ENCODE data around the gene MPC1L.

DNA sequence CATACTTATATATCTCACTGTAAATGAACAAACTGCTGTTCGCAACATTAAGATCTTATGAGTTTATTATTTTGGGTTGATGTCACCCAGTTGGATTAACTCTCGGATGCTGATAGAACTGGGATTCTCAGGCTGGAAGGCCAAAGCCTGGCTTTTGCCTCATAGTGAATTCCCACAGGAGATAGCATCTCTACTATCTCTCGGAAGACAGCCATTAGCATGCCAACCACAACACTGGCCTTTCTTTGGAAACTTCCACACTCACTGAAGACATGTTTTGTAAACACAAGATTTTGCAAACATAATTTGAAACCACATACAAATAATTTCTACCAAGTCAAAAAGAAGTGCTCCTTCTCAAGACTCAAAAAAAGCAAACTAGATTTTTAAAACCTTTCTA lies 46.9 kb upstream of the MPC1L start:
- TF ChIP-seq POLR2A (IDR thresholded peaks at IDR 0.05): no peak
- TF ChIP-seq, protein P1, sequence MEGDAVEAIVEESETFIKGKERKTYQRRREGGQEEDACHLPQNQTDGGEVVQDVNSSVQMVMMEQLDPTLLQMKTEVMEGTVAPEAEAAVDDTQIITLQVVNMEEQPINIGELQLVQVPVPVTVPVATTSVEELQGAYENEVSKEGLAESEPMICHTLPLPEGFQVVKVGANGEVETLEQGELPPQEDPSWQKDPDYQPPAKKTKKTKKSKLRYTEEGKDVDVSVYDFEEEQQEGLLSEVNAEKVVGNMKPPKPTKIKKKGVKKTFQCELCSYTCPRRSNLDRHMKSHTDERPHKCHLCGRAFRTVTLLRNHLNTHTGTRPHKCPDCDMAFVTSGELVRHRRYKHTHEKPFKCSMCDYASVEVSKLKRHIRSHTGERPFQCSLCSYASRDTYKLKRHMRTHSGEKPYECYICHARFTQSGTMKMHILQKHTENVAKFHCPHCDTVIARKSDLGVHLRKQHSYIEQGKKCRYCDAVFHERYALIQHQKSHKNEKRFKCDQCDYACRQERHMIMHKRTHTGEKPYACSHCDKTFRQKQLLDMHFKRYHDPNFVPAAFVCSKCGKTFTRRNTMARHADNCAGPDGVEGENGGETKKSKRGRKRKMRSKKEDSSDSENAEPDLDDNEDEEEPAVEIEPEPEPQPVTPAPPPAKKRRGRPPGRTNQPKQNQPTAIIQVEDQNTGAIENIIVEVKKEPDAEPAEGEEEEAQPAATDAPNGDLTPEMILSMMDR (IDR thresholded peaks at IDR 0.05): no peak
